HG02970 (cell line): Measurements from ENCODE around the gene MACROD2.
"Not testable (repeated sequence)": the region's sequence is repeated elsewhere in the genome, so short reads cannot be mapped to it uniquely, and the experiment has no call there.

ENCODE experiments used
- ATAC-seq: cut with Tn5 transposase; IDR thresholded peaks from one replicate; pipeline ENCODE4 v1.9.1; 2021; ENCODE audit warnings: mild to moderate bottlenecking, moderate library complexity, moderate number of reproducible peaks; ENCODE audit not compliant: unreplicated experiment, low FRiP score

Gene MACROD2

GRCh38 chr20:15760001-15760621 lies 1764.8 kb downstream of the MACROD2 start:
- no peak for ATAC-seq

GRCh38 chr20:15763366-15763765 lies 1768.0 kb downstream of the MACROD2 start:
- no peak for ATAC-seq

GRCh38 chr20:15767586-15767985 lies 1772.3 kb downstream of the MACROD2 start:
- ATAC-seq: no peak

GRCh38 chr20:15767999-15768741 lies 1772.9 kb downstream of the MACROD2 start:
- ATAC-seq: no peak

- no peak for ATAC-seq
Observed at GRCh38 chr20:15772826-15773225, 1777.5 kb downstream of the MACROD2 start.

- ATAC-seq: no peak
Observed at GRCh38 chr20:15774926-15775325, 1779.6 kb downstream of the MACROD2 start.

- no peak for ATAC-seq
Observed at GRCh38 chr20:15776770-15777466, 1781.6 kb downstream of the MACROD2 start.

- no peak for ATAC-seq
Observed at GRCh38 chr20:15784020-15784419, 1788.7 kb downstream of the MACROD2 start.

GRCh38 chr20:15789079-15789478 lies 1793.8 kb downstream of the MACROD2 start:
- no peak for ATAC-seq

- ATAC-seq: no peak
Observed at GRCh38 chr20:15792855-15793254, 1797.5 kb downstream of the MACROD2 start.

GRCh38 chr20:15794409-15794808 lies 1799.1 kb downstream of the MACROD2 start:
- no peak for ATAC-seq

GRCh38 chr20:15795305-15796019 lies 1800.1 kb downstream of the MACROD2 start:
- ATAC-seq: no peak

GRCh38 chr20:15799871-15800270 lies 1804.6 kb downstream of the MACROD2 start:
- no peak for ATAC-seq

- no peak for ATAC-seq
Observed at GRCh38 chr20:15802020-15802419, 1806.7 kb downstream of the MACROD2 start.

GRCh38 chr20:15805154-15805553 lies 1809.8 kb downstream of the MACROD2 start:
- ATAC-seq: no peak

GRCh38 chr20:15806105-15806504 lies 1810.8 kb downstream of the MACROD2 start:
- ATAC-seq: no peak

GRCh38 chr20:15807271-15807670 lies 1812.0 kb downstream of the MACROD2 start:
- no peak for ATAC-seq

- ATAC-seq: not testable (repeated sequence)
Observed at GRCh38 chr20:15807771-15808170, 1812.5 kb downstream of the MACROD2 start.

GRCh38 chr20:15811951-15812350 lies 1816.6 kb downstream of the MACROD2 start:
- no peak for ATAC-seq

- no peak for ATAC-seq
Observed at GRCh38 chr20:15812696-15813095, 1817.4 kb downstream of the MACROD2 start.

- ATAC-seq: no peak
Observed at GRCh38 chr20:15814360-15814759, 1819.0 kb downstream of the MACROD2 start.
